Fibroblast of mammary gland (primary cell): ENCODE results near the gene HBB.

ENCODE experiments used
- DNase-seq: peaks from one replicate; pipeline ENCODE4 v3.0.0-alpha.2; 2010; ENCODE audit warnings: low read depth
- H3K4me3 ChIP-seq: 2 replicates; pipeline ENCODE4 v1.5.1; 2011; ENCODE audit warnings: low read depth, mild to moderate bottlenecking, low read length, moderate library complexity; ENCODE audit not compliant: control insufficient read depth
- CTCF ChIP-seq: conservative IDR thresholded peaks from 2 replicates; pipeline ENCODE4 v1.5.1; 2011; ENCODE audit warnings: low read depth, low read length, inconsistent platforms; ENCODE audit not compliant: control insufficient read depth, insufficient read depth

Gene HBB

GRCh38 chr11:5233307-5233706 is 6.4 kb upstream of the HBB start:
- no peak for TF ChIP-seq CTCF

GRCh38 chr11:5232821-5233220 is 6.0 kb upstream of the HBB start:
- no peak for DNase-seq
- no peak overlapping the region for H3K4me3 ChIP-seq
- no peak for TF ChIP-seq CTCF

More at GRCh38 chr11:5233307-5233706, 6.4 kb upstream of the HBB start:
- H3K4me3 ChIP-seq, result no peak overlapping the region
- no peak for DNase-seq

GRCh38 chr11:5232176-5232575 is 5.3 kb upstream of the HBB start:
- DNase-seq, result no peak
- no peak for TF ChIP-seq CTCF
- no peak overlapping the region for H3K4me3 ChIP-seq

- no peak for TF ChIP-seq CTCF
- H3K4me3 ChIP-seq, result no peak overlapping the region
These were observed 4.2 kb upstream of the HBB start for GRCh38 chr11:5231111-5231510.

GRCh38 chr11:5230266-5230665 is 3.4 kb upstream of the HBB start:
- H3K4me3 ChIP-seq, result no peak overlapping the region
- no peak for DNase-seq
- no peak for TF ChIP-seq CTCF

More at GRCh38 chr11:5231111-5231510, 4.2 kb upstream of the HBB start:
- DNase-seq, result no peak

- H3K4me3 ChIP-seq, result no peak overlapping the region
- no peak for DNase-seq
- TF ChIP-seq CTCF, result no peak
These were observed 2.9 kb upstream of the HBB start for GRCh38 chr11:5229796-5230195.

- DNase-seq, result no peak
- H3K4me3 ChIP-seq, result no peak overlapping the region
- no peak for TF ChIP-seq CTCF
These were observed 2.5 kb upstream of the HBB start for GRCh38 chr11:5229356-5229755.
